Superior temporal gyrus (tissue), 1 donor: ENCODE measurements around the gene TMOD3.
"Not testable (repeated sequence)": the region's sequence is repeated elsewhere in the genome, so short reads cannot be mapped to it uniquely, and the experiment has no call there.

ENCODE experiments used
- DNase-seq: peaks from one replicate; pipeline ENCODE4 v3.0.0-alpha.2; 2016; ENCODE audit errors: extremely low spot score

TMOD3 gene

DNA sequence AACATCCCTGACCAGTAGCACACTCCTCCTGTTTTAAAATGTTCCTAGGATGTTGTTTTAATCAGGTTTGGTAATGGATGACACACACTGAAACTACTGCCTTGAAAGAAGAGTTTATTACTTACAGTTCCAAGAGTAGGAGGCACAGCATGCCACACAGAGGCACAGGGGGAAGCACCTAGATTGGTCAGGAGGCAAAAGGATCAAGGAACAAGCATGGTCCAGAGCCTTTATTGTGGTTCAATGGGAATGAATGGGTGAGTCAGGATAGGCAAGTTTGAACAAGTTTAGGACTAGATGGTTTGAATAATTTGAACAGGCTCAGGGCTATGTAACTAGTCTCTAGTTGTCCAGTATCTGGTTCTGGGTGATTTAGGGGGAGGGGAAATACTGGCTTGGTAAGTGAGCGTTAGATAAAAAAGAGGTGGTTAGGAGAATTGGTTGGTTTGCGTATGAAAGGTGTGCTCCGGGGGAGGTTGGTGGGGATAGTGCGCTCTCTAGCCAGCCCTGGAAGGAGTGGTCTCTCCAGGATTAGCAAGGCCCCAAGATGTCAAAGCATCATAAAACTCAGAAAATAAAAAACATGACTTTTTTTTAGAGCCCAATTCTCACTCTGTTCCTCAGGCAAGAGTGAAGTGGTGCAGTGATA is 35.1 kb downstream of the TMOD3 start:
- DNase-seq, result no peak

DNA sequence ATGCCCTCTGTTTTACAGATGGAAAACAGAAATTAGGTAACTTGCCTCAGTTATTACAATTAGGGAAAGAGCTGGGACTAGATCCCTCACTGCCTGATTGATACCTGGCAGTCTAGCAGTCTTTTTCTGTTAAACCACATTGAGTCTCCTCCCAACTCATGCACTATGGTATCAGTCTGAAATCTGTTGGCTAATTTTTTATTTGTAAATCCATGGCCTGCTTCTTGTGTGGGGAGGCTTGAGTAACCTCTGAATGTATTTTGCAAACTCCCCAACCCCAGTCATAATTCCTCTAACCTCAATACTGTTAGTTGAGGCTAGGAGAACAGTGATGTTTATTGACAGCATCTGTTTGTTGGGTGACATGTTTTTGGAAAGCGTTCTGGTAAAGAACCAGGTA is 35.9 kb downstream of the TMOD3 start:
- no peak for DNase-seq

GRCh38 chr15:51866161-51866560 is 36.7 kb downstream of the TMOD3 start:
- DNase-seq, result no peak

- no peak for DNase-seq
Observed at GRCh38 chr15:51866751-51867150, 37.3 kb downstream of the TMOD3 start.

- no peak for DNase-seq
Observed at GRCh38 chr15:51869060-51869421, 39.6 kb downstream of the TMOD3 start.

- no peak for DNase-seq
Observed at GRCh38 chr15:51870774-51871173, 41.3 kb downstream of the TMOD3 start.

GRCh38 chr15:51874751-51875644 is 45.5 kb downstream of the TMOD3 start:
- no peak for DNase-seq

DNA sequence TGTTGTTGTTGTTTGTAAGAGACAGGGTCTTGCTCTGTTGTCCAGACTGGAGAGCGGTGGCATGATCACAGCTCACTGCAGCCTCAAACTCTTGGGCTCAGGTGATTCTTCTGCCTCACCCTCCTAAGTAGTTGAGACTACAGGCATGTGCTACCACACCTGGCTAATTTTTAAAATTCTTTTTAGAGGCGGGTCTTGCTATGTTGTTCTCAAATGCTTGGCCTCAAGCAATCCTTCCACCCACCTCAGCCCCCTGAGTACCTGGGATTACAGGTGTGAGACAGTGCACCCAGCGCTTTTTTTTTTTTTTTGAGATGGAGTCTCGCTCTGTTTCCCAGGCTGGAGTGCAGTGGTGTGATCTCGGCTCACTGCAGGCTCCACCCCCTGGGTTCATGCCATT is 46.7 kb downstream of the TMOD3 start:
- no peak for DNase-seq

- no peak for DNase-seq
Observed at GRCh38 chr15:51878446-51879386, 49.3 kb downstream of the TMOD3 start.

- no peak for DNase-seq
Observed at GRCh38 chr15:51879555-51879954, 50.1 kb downstream of the TMOD3 start.

DNA sequence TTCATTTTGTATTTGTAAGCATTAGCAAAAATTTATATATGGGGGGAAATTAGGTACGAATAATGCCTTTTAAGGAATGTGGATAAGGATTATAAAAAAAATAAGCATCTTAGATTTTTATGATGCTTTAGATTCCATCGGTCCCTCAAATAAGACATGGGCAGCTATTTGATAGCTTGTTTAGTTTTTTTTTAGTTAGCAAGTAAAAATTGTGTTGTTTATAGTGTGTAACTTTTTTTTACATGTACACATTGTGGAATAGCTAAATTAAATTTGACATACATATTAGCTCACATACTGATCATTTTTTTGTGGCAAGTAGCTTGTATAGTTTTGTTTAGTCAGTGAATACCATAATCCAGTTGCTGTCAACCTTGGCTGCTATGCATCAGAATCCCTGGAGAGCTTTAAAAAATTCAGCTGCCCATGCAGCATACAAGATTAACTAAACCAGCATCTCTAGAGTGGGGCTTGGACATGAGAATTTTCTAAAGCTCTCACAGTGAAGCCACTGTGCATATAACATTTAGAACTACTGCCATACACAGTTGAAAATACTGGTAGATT is 53.9 kb downstream of the TMOD3 start:
- DNase-seq, result no peak

- DNase-seq, result no peak
Observed at GRCh38 chr15:51884041-51884440, 54.6 kb downstream of the TMOD3 start.

DNA sequence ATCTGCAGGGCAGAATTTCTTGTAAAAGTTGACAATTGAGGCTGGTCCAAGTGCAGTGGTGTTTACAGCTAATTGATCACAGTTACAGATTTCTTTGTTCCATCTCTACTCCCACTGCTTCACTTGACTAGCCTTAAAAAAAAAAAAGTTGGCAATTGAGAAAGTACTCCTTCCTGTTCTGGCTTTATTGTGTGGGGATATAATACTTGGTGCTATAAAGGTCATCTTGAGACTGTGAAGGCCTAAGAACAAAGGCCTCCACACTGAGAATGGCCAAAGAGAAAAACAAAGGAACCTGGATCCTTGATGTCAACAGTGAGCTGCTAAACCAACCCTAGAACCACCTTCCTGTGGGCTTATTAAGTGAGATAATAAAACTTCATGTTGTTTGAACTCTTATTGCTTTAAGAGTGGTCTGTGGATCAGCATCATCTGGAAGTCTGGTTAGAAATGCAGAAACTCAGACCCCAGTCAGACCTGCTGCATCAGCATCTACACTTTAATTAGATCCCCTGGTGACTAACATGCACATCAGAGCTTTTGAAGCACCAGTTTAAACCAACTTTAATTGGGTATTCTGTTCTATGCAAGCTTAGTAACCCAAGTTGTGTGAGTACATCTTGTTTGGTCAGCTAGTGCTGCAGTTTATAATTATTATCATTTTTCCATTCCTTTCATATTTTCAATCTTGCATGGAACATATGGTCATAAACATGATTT is 55.2 kb downstream of the TMOD3 start:
- no peak for DNase-seq

- not testable (repeated sequence) for DNase-seq
Observed at GRCh38 chr15:51885758-51886157, 56.3 kb downstream of the TMOD3 start.

- no peak for DNase-seq
Observed at GRCh38 chr15:51887887-51888592, 58.6 kb downstream of the TMOD3 start.

DNA sequence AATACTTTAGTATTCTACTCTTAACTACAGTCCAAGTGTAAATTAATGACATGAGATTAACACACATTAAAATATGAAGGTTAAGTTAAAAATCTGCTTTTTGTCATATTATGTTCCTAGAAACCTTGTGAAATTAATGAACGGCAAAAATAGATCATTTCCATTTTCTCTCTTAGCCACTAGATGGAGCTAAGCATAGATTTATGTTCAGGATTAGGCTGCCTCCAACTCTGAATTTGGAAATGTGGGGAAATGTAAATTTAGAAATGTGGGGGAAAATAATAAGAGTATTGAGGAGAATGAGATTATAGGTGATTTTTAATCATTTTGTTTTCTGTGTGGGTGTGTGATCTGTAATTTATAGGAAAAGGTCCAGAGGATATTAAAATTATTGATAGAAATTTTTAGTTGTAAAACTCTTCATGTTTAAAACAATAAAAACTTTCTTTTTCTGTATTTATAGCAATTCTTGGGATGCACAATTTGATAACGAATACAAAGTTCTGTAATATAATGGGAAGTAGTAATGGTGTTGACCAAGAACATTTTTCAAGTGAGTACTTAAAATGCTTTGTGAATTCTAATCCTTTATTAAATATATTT is 59.2 kb downstream of the TMOD3 start:
- peak; percentile 77 for DNase-seq

- DNase-seq, result no peak
Observed at GRCh38 chr15:51889486-51889885, 60.0 kb downstream of the TMOD3 start.

DNA sequence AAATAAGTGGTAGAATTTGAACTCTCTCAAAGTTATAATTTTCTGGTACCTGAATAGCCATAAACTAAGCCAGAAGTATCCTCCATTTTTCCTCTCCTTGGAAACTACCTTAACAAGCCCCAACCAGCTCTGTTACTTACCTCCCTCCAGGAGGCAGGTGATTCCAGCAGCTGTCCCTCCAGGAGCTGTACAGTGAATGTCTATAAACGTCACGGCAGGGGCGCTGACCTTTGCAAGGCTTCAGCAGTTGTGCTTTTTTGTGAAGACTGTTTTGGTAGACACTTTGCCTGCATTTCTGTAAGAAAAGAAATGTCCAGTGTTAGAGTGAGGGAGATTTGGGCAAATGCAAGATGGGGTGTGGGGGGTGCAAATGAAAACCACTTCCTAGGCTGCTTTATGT is 75.0 kb downstream of the TMOD3 start:
- no peak for DNase-seq

DNA sequence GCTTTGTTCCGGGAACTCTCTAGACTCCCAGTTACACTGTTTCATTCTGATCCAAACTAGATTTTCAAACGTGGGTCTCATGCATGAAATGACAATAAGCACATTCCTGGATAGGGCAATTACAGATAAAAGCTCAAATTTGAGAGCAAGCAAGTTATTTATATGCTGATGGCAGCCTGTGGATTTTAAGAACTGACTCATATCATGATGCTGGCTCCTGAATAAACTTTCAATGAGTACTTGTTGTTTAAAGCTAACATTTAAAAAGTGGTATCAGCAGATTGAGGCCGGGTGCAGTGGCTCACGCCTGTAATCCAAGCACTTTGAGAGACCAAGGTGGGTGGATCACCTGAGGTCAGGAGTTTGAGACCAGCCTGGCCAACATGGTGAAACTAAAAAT is 75.5 kb downstream of the TMOD3 start:
- no peak for DNase-seq
